Activated CD8-positive, alpha-beta memory T cell treated with anti-CD3 and anti-CD28 coated beads for 48 hours (primary cell): ENCODE results near the gene SLC12A8.

Experiments used
- DNase-seq, 3 experiments: peaks; one replicate each; pipeline ENCODE4 v3.0.0-alpha.2; 2020; ENCODE audit warnings: low read depth in 2 of 3, low spot score in 2 of 3

The SLC12A8 gene

GRCh38 chr3:125214738-125215137, 2.2 kb upstream of the SLC12A8 start:
- no peak for DNase-seq

GRCh38 chr3:125213946-125214542, 1.5 kb upstream of the SLC12A8 start:
- no peak for DNase-seq

GRCh38 chr3:125213364-125213755, 812 bp upstream of the SLC12A8 start:
- no peak for DNase-seq

GRCh38 chr3:125212091-125212508, 448 bp downstream of the SLC12A8 start:
- no peak for DNase-seq

- DNase-seq: no peak
Measured at GRCh38 chr3:125211523-125212090, 941 bp downstream of the SLC12A8 start.

- no peak for DNase-seq
Measured at GRCh38 chr3:125207949-125208568, 4.5 kb downstream of the SLC12A8 start.

GRCh38 chr3:125207507-125207906, 5.0 kb downstream of the SLC12A8 start:
- DNase-seq: no peak

GRCh38 chr3:125206934-125207333, 5.6 kb downstream of the SLC12A8 start:
- DNase-seq: no peak

- DNase-seq: no peak
Measured at GRCh38 chr3:125203731-125204130, 8.8 kb downstream of the SLC12A8 start.

- DNase-seq: no peak
Measured at GRCh38 chr3:125202197-125202596, 10.4 kb downstream of the SLC12A8 start.

GRCh38 chr3:125200731-125201139, 11.8 kb downstream of the SLC12A8 start:
- DNase-seq: no peak

GRCh38 chr3:125194849-125195601, 17.5 kb downstream of the SLC12A8 start:
- no peak for DNase-seq

- no peak for DNase-seq
Measured at GRCh38 chr3:125194061-125194848, 18.3 kb downstream of the SLC12A8 start.

- no peak for DNase-seq
Measured at GRCh38 chr3:125192190-125193035, 20.1 kb downstream of the SLC12A8 start.

- no peak for DNase-seq
Measured at GRCh38 chr3:125191730-125192129, 20.8 kb downstream of the SLC12A8 start.

GRCh38 chr3:125191256-125191655, 21.3 kb downstream of the SLC12A8 start:
- DNase-seq: no peak

GRCh38 chr3:125190786-125191185, 21.8 kb downstream of the SLC12A8 start:
- no peak for DNase-seq

- no peak for DNase-seq
Measured at GRCh38 chr3:125189378-125190165, 23.0 kb downstream of the SLC12A8 start.

GRCh38 chr3:125188955-125189354, 23.6 kb downstream of the SLC12A8 start:
- no peak for DNase-seq

GRCh38 chr3:125187599-125187910, 25.0 kb downstream of the SLC12A8 start:
- no peak for DNase-seq
